ENCODE measurements around the gene HNRNPM.

GRCh38 chr19:8456064-8456463 lies 11.3 kb downstream of the HNRNPM start:
- peak in 6 of 12 donors; percentile 12 to 43 (median 28) for TF ChIP-seq CTCF (IDR thresholded peaks at IDR 0.05)
- TF ChIP-seq POLR2A (IDR thresholded peaks at IDR 0.05) = no peak
